Measurements from ENCODE around the gene PRRX2. TPM values are rescaled to one million over a fixed set of nuclear protein-coding genes. Genes with fewer than 3 reads are reported as not detected.

Gene PRRX2
- total and polyA plus RNA-seq, 9 of the 15 experiments (the other 6 are each of a cell fraction or from before 2014, with no cell fraction given): 0.21 TPM; not detected in 8

- TF ChIP-seq RREB1 (CRISPR knock-in tag; IDR thresholded peaks at IDR 0.05) (0 out of 2 replicates have a peak, but pooled peaks have one; percentile 49), PYGO2 (tag; IDR thresholded peaks at IDR 0.05) (no peak), POU5F1 (IDR thresholded peaks at IDR 0.05; ENCODE audit: borderline replicate concordance, low read depth, low read length, partially characterized antibody) (no peak), HNRNPLL (IDR thresholded peaks at IDR 0.05; ENCODE audit: low read depth, low read length, poor library complexity, severe bottlenecking) (peak; percentile 31), ZBTB5 (IDR thresholded peaks at IDR 0.05) (no peak), JUNB (CRISPR knock-in tag; conservative IDR thresholded peaks at IDR 0.05) (no peak), SMC3 (conservative IDR thresholded peaks at IDR 0.05; ENCODE audit: insufficient read depth, low read depth, low read length) (peak; percentile 96), ARID3A (IDR thresholded peaks at IDR 0.05; ENCODE audit: borderline replicate concordance, low read depth, low read length) (no peak), ZNF280B (CRISPR knock-in tag; IDR thresholded peaks at IDR 0.05) (no peak), ETS2 (tag; IDR thresholded peaks at IDR 0.05; ENCODE audit: borderline replicate concordance, poor library complexity, severe bottlenecking) (no peak), RBM34 (IDR thresholded peaks at IDR 0.05; ENCODE audit: borderline replicate concordance, insufficient read depth, low read length) (no peak), NR2C2 (CRISPR knock-in tag; IDR thresholded peaks at IDR 0.05) (no peak), NR2C2 (tag; IDR thresholded peaks at IDR 0.05) (0 out of 2 replicates have a peak, but pooled peaks have one; percentile 34), ZNF668 (CRISPR knock-in tag; IDR thresholded peaks at IDR 0.05) (no peak)
Observed at GRCh38 chr9:129737479-129738274, 72.2 kb downstream of the PRRX2 start (continued).

Data from K562 (cell line).